ENCODE measurements around the gene KCNK5.

KCNK5 gene

DNA sequence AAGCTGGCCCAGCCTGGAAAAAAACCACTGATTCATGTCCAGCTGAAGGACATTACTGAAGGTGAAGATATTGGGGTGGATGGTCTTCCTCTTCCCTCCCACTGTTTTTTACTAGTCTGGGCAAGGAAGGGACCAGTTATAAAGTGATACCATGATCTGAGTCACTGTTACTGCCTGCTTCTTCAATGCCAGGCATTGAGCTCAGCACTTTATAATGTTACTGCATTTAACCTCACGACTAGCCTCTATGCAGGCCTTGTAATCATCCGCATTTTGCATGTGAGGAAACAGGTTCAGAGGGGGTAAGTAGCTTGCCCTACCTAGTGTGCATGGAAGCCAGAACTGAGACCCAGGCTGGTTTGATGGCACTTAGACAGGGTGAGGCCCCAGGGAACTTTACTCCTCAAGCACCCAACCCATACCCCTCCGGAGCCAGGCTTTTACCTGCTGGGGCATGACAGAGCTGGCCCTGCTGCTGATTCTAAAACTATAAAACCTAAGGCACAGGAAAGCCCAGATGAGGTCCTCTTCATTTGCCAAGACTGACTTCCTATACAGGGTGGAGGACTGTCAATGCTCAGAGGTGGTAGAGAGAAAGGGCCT is 11.0 kb upstream of the KCNK5 start:
- no peak for DNase-seq (ENCODE audit: low spot score)

DNA sequence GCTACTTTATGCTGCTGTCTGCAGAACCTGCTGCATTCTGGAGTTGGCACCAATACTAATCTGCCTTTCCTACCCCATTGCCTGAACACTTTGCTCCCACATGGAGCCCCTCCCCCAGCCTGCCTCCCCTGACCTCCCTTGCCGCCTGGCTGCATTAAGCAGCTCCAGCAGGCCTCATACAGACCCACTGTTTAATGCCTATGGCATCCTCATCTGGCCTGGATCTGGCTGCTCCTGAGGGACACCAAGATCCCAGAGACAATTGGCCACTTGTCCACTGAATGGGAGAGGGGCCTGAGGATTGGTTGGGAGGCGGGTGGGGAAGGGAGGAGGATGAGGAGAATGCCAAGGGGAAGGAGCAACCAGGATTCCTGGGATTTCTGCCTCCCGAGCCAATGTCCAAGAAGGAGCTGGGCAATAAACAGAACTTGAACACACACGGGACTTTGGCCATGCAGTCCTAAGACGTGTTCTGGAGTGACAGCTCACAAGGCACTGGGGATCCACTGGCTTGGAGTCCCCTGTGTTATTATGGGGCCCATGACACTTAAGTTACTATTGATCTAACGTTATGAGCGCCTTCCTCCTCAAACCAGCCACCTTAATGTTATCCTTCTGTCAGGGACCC is 10.4 kb upstream of the KCNK5 start:
- DNase-seq (ENCODE audit: low spot score) = no peak

DNA sequence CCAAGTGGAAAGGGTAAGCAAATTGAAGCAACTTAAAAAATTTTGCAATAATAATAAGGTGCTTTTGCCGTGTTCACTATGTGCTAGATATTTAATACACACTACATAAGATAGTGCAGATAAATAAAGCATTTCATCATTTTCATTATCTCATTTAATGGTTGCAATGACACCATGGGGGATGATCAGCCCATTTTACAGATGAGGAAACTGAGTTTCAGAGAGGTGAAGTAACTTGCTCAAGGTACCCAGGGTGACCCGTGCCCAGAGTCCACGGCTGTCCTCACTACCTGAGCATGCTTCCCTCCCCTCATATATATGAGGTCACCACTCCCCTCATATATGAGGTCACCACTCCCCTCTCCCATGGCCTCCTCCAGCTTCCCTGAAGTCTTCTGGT is 7.5 kb upstream of the KCNK5 start:
- no peak for DNase-seq (ENCODE audit: low spot score)

DNA sequence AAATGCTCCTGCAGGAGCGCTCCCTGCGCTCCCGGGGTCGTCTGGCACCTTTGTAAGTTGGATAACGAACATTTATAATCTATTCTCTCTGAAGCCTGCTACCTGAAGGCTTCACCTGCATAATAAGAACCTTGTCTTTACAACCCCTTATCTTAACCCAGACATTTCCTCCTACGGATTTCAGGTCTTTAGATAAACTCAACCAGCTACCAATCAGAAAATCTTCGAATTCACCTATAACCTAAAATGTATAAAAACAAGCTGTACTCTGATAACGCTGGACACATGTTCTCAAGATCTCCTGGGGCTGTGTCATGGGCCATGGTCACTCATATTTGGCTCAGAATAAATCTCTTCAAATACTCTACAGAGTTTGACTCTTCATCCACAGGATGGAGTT is 4.1 kb upstream of the KCNK5 start:
- DNase-seq (ENCODE audit: low spot score) = no peak

DNA sequence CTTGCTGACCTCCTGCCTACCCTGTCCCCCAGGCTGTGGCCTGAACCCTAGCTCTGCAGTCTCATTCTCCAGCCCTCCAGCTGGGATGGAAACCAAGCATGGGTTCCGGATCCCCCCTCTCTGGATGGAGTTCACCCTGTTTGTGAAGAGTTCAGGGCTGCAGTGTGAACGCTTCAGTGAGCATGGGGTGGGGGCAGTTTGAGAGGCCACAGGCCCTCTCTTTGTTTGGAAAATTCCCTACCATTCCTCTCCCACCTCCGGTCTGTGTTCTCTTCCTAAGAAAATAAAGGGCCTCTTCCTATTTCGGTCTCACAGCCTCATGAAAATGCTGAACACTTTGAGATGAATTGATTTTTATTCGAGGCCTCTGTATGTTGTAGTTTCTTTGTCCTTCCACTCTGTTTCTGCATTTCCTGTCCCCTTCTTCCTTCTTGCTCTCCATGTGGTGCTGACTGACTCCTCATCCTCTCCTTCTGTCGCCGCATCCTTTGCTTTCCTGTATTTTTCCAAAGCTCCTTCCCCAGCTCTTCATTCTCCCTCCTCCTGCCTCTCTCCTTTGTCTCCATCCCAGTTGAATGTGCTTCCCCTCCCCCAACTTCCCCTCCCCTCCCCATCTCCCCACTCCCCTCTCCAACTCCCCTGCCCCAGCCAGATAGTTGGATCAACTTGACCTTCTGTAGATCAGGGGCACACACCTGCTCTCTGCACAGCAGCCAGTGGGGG is 2.4 kb upstream of the KCNK5 start:
- no peak for DNase-seq (ENCODE audit: low spot score)

DNA sequence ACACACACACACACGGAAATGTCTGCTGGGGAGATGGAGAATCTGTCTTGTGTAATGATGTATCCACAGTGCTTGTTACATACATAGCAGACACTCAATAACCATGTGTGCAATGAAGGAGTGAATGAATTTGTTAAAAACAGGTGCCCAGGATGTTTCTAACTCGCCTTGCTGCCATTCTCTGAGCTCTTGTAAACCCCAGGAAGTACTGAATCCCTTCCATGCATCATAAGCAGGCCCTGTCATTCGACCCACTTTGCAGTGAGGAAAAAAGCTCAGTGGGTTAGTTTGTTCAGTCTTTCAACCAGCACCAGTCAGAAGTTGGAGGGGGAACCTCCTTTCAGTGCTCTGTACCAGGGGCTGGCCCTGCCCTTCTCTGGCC is 1.4 kb upstream of the KCNK5 start:
- no peak for DNase-seq (ENCODE audit: low spot score)

DNA sequence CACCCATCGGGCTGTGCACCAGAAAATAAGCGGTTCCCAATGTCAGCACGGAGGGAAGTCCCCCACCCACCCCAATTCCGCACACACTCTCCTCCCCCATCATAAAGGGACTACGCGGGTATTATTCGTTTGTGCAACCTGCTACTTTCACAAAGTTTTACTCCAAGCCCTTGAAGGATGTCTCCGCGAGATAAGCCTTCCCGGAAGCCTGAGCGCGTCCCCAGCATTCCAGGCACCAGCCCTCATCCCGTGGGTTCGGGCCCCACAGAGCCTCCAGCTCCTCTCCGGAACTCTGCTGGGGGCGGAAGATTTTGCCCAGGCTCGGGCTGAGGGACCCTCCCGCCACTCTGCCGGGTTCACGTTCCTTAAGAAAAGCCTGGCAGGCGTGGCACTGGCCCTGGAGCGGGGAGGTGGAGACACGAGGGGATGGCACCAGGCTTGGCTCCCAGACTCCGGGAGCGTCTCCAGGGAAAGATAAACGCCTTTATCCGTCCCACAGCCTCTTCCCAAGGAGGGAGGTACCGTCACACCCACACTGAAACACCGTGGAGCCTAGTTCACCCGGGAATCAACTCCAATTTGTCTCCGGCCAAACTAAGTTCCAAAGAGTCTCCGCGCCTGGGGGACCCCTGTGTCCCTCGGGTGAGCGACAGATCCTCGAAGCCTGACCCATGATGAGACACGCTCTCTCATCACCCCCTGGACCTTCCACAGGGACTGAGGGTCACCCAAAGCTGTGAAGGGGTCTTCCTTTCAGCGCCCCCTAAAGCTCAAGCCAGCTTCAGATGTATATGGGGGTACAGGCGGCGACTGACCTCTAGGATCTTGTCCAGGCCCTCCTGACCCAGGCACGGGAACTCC is 934 bp downstream of the KCNK5 start:
- no peak for DNase-seq (ENCODE audit: low spot score)

DNA sequence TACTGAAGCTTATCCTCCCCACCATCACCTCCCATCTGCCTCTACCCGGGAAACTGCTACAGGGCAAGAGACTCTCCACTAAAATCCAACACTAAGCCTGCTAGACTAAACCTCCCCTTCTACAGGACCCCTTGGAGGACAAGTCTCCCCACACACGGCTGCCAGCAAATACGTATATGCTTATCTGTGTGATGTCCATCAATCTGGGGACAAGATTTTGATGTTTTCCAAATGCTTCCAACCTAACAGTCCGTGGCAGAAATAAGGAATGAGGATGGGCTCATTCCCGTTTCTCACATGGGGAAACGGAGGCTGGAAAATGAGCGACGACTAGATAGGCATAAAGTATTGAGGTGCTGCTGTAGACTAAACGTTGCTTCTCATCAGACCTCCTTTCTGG is 1.8 kb downstream of the KCNK5 start:
- DNase-seq (ENCODE audit: low spot score) = no peak

DNA sequence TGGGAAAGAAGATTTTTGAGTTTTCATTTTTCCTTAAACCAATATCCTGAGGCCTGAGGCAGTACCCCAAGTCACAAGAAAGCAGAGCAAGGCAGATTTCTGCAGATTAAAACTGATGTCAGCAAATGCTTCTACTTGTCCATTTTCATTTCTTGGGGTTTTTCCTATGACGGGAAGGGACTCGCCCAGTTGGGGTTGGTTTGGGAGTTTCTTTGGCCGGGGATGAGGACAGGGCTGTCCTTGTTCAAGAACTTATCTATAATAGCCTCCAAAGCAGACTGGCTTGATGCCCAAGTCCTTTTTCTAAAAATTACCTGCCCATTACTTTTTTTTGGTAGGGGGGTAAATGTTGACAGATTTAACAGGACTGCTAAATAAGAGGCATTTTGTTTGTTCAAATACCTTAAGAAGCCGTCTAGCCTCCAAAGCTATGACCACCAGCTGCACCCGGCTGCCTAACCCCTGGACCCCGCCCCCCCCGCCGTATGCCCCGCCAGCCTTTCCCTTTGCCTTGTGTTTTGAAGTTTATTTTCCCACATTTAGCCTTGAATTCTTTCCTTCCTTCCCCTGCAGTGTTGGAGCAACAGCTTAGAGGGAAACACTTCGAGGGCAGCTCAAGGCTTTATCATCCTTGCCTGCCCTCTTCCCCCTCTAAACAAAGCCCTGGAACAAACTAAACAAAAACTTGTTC is 2.5 kb downstream of the KCNK5 start:
- DNase-seq (ENCODE audit: low spot score) = no peak

DNA sequence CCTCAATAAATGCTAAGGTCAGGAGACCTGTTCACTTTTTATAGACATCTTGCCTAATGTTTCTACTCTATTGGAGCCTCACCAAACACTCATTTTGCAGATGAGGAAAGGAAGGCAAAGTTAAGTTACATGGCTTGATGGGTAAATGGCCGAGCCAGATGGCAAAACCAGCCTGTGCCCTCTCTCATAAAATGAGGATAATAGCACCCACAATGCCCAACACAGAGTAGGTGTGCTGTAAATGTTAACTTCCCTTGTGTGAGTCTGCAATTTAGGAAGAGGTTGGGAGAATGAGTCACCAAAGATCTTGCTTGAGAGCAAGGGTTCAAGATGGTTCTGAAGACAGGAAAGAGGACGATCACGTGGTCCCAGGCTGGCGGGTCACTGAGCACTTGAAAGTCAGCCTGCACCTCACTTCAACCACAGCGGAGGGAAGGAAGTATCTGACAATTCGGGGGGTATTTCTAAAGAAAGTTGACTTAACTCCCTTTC is 3.3 kb downstream of the KCNK5 start:
- no peak for DNase-seq (ENCODE audit: low spot score)

DNA sequence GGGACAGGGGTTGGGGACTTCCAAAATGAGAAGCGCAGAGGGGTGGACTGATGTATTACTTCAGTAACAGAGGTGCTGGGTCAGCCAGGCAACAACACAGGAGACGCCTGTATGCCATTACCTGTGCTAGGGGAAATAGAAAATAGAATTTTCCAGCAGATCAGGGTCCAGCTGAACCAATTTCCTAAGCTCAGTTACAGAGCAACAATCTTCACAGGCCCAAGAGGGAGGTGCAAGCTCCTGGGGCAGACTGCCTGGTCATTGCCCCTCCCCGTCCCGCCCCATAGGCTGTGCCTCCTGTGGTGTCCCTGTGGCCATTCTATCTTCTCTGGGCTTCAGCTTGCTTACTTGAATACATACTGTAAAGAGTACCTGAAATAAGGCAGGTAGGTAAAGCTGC is 3.7 kb downstream of the KCNK5 start:
- DNase-seq (ENCODE audit: low spot score) = no peak

DNA sequence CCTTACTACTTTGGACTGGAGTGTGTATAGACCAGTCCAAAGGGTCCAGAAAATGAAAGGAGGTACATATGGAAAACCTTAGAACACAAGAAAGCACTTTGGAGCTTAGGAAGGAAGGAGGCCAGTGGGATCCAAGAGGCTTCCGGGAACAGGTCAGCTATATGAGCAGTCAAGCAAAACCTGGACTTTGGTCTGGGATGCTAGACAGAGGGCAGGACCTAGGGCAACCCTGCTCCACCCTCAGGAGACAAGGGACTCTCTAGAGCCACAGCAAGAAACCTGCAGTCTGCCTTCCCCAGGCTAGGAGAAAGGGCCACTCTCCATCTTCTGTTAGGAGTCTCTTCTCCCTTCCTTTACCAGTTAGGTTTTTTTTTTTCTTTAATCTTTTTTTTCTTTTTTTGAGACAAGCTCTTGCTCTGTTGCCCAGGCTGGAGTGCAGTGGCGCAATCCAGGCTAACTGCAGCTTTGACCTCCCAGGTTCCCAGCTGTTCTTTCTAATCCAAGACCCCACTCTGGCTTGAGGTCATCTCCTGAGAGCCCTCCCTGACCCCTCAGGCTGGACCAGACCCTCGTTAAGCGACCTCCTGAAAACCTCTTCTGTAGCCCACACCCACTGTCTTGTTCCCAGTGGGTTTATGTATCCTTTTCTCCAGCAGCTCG is 4.6 kb downstream of the KCNK5 start:
- no peak for DNase-seq (ENCODE audit: low spot score)

DNA sequence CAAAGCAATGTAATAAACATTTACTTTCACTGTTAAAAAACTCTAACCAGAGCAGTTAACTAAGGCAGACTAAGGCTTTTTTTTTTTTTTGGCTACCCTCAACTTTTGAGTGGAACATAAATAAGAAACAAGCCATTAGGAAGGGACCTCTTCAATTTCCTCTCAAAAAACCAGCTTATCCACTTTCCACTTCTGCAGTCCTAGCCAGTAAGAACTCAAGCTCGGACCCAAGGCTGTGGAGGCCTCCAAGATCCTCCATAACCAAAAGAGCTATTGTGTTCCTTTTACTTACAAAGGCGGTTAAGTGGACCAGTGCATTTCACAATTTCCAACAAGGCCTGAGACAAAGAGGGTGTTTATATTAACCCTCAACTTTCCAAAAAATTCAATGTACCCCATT is 5.3 kb downstream of the KCNK5 start:
- no peak for DNase-seq (ENCODE audit: low spot score)

DNA sequence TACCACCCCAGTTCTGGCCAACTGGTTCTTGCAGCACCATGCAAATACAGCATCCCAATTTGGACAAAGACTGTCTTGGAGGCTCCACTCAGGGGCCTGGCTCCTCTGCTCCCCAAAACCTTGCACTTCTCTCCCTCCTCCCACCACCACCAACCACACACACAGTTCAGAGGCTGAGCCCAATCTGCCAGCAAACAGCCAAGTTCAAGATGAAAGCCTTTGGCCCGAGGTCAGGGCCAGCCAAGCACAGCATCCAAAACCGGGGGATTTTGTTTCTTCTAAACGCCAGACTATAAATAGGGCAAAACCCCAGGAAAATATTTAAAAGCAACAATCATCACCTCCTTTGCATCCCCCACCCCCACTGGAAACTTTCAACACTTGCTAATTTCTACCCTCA is 5.7 kb downstream of the KCNK5 start:
- no peak for DNase-seq (ENCODE audit: low spot score)

DNA sequence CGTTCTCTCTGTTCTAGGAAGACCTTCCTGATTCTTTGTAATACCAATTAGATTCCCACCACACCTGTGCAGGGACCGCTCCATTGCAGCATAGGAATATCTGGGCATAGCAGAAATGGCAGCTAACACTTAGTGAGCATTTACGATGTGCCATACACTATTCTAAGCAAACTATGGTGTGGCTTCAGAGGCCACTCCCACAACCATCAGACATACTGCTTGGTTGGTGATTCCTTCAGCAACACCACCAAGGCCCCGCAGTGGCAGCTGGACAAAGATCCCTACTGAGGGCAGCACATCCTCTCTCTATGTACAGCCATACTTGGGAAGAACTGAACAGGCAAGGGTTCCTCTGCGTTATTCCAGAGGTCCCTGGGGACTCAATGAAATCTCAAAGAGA is 6.2 kb downstream of the KCNK5 start:
- DNase-seq (ENCODE audit: low spot score) = no peak

DNA sequence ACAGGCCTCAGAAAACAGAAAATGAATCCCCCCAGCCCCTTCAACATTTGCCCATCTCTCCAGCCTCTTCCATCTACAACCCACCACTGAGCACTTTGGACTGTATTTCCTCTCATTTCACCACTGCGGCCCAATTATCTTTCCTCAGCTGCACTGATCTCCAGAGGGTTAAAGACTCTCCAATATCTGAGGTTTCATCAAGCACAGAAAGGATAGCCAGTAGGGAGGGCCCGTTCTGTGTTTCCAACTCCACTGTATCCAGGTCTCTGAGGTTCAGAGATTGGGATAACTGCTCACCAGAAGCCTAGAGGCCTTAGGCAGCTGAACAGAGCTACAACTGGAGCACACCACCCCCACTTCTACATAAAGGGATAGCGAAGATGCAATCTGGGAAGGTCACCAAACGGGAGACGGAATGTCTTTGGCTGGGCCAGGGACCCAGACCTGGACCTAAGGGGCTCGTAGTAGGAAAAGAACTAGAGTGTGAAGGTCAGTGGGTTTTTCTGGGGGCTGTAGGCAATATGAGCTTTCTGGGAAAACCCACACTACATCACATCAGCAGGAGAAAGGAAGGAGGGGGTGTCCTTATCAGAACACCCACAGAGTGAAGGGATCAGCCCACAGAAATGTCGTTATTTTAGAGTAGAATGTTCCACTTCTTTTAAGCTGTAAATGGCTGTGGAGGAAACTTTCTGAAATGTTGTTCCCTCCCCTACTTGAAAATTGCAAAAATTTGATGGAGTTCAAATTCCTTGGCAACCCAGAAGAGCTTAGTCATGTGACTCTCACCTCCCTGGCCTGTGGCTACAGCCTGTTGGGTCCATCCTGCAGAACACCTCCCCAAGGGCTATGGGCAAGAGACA is 7.3 kb downstream of the KCNK5 start:
- no peak for DNase-seq (ENCODE audit: low spot score)

DNA sequence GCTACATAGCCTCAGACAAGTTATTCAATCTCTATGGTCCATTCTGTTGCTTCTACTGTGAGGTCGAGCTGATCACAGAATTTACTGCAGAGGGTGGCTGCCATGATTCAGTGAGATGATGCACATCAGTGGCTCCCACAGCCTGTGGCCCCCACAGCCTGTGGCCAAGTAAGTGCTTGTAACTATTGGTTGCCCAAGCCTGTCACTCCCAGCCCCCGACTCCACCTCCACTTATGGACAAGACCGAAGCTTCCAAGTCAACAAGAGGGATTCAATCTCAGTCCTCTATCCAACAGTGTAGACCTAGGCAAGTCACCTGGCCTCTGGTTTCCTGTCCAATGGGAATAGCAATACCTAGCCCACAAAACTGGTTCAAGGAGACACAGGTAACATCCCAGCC is 8.2 kb downstream of the KCNK5 start:
- no peak for DNase-seq (ENCODE audit: low spot score)

DNA sequence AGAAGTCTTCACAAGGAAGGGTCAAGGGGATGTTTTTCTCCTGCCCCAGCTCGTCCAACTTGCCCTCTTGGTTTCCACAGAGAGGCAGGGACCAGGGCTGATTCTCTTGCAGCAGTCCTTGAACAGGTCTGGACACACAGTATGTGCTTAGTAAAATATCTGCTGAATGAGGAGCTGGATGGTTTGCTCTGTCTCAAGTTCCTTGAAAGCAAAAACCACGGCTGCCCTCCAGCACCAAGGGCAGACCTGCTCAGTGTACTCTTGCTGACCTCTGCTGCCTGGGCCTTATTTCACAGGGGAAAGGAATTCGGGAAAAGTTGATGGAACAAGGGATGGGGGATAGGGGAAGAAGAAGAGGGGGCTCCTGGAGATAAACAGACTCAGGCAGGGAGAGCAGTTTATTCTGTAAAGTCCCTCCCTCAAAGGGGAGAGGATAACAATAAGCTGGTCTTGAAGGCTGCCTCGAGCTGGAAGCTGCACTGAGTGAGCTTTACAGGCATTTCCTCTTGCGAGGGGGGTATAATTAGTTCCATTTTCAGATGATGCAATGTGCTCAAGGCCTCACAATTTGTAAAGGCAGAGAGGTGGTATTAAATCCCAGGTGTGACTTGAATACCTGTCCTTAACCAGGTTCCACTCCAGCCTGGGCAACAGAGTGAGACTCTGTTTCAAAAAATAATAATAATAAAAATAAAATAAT is 10.3 kb downstream of the KCNK5 start:
- DNase-seq (ENCODE audit: low spot score) = no peak

DNA sequence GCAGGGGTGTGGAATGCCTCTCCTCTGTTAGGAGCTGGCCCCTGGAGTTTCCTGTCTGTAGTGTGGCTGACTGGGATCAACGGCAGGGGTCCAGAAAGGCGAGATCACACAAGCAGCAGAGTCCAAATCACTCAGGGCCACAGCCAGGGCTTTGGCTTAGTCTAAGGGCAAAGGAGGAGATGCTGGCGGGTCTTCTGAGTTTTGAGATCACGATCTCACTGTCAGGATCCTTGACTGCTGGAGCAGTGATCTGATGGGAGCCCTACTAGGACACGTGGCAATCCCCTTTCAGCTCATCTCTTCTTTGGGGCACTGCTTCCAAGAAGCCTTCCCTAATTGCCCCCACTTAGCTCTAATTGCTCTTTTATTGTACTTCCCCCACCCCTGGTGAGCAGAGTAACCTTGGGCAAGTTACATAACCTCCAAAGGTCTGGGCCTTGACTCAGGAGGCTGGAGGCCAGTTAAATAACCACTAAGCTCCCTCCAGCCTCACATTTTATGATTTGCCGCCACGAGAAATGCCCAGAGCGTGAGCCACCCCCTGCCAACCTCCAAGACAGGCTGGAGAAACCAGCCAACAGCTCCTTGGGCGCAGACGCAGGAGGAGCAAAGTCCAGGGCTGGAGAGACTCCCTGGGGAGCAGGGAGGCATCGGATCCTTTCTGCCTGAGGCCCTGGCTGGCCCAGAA is 12.0 kb downstream of the KCNK5 start:
- DNase-seq (ENCODE audit: low spot score) = no peak
